ENCODE measurements around the gene SCN7A. TPM values are rescaled to one million over a fixed set of nuclear protein-coding genes. Genes with fewer than 3 reads are reported as not detected.
A peak's percentile ranks its signal among the peaks of the same experiment; 100 is the strongest.

SCN7A gene
- total and polyA plus RNA-seq, 2 of the 4 experiments (the other 2 are of a cell fraction) = 0.39 to 0.90 TPM

GRCh38 chr2:166373951-166374350, 120.1 kb downstream of the SCN7A start (continued):
- no peak for TF ChIP-seq RAD21 (IDR thresholded peaks at IDR 0.05; ENCODE audit: low read length)
- no peak for TF ChIP-seq NFE2L2 (IDR thresholded peaks at IDR 0.05; ENCODE audit: low read depth, low read length)

- dilution Hi-C loops (cut with HindIII; ENCODE audit: low sequenced_read_pairs, unreplicated experiment) = no loop called here
- Histone ChIP-seq H3K14ac (replicated peaks; ENCODE audit: low read depth, low read length) (peak overlapping the region; percentile 73; the same call in 1 of the 2 replicates), H4K8ac (ENCODE audit: low read depth in 2 of 2, low read length in 2 of 2) (peak overlapping the region in 1 of 2 experiments; percentile 64; a peak in 1 of 4 replicates), H3K27me3 (ENCODE audit: control insufficient read depth, insufficient read depth, low read length) (no peaks in the 10 kb centered on the region), H2AK9ac (replicated peaks; ENCODE audit: low read depth, low read length, poor library complexity) (no peak overlapping the region), H2BK15ac (ENCODE audit: low read depth, low read length) (no peak overlapping the region), H4K91ac (ENCODE audit: insufficient read depth, low read depth, low read length) (no peak overlapping the region), H3K4me1 (ENCODE audit: control insufficient read depth, insufficient read depth, low read length) (peaks cover 7% of the 10 kb centered on the region), H3K4me2 (ENCODE audit: low read depth, low read length) (peak overlapping the region; percentile 80; the same call in 1 of the 2 replicates), H3K23ac (ENCODE audit: low read depth, low read length) (no peak overlapping the region; the same call in 1 of the 2 replicates), H3K9ac (ENCODE audit: low read depth, low read length) (no peak overlapping the region), H3K9me3 (ENCODE audit: control insufficient read depth, insufficient read depth, low read length) (no peaks in the 10 kb centered on the region), H3K4me3 (ENCODE audit: insufficient read depth, low read depth, low read length) (no peak overlapping the region), H4K5ac (ENCODE audit: low read depth, low read length) (peak overlapping the region; percentile 46; the same call in 1 of the 2 replicates), H3K56ac (ENCODE audit: extremely low read depth, insufficient read depth, low read length) (no peak overlapping the region), H2BK120ac (ENCODE audit: low read depth, low read length) (no peak overlapping the region), H2AFZ (replicated peaks; ENCODE audit: low read length, poor library complexity) (no peak overlapping the region), H3K27ac (ENCODE audit: insufficient read depth, low read length) (no peak overlapping the region), H4K20me1 (ENCODE audit: insufficient read depth, low read length) (no peaks in the 10 kb centered on the region), H3K18ac (ENCODE audit: low read depth, low read length) (peak overlapping the region; percentile 97; the same call in 1 of the 2 replicates), H2BK20ac (ENCODE audit: low read depth, low read length) (no peak overlapping the region), H3K36me3 (ENCODE audit: control insufficient read depth, insufficient read depth, low read length) (no peaks in the 10 kb centered on the region), H3K9me1 (ENCODE audit: insufficient read depth, low read length) (no peaks in the 10 kb centered on the region; the same call in 1 of the 2 replicates), H2BK5ac (ENCODE audit: low read depth, low read length, poor library complexity, severe bottlenecking) (peak overlapping the region; percentile 96), H3K79me1 (ENCODE audit: low read depth in 1 of 2, low read length in 2 of 2) (peaks cover 7 to 28% of the 10 kb centered on the region in 2 experiments), H3K4ac (ENCODE audit: low read depth, low read length) (no peak overlapping the region; the same call in 1 of the 2 replicates), H2AK5ac (ENCODE audit: low read depth, low read length) (no peak overlapping the region; the same call in 1 of the 2 replicates)
- TF ChIP-seq MAFK (IDR thresholded peaks at IDR 0.05; ENCODE audit: low read depth, low read length) (no peak), CTCF (conservative IDR thresholded peaks at IDR 0.05; ENCODE audit: low read depth, low read length) (no peak), ELK1 (IDR thresholded peaks at IDR 0.05; ENCODE audit: borderline replicate concordance, low read depth, low read length) (no peak), NFE2L2 (IDR thresholded peaks at IDR 0.05; ENCODE audit: low read depth, low read length) (no peak), RCOR1 (IDR thresholded peaks at IDR 0.05; ENCODE audit: insufficient replicate concordance, low read length) (no peak), CEBPB (IDR thresholded peaks at IDR 0.05; ENCODE audit: low read depth, low read length) (no peak), USF2 (IDR thresholded peaks at IDR 0.05; ENCODE audit: low read depth, low read length) (no peak), MXI1 (IDR thresholded peaks at IDR 0.05; ENCODE audit: borderline replicate concordance, low read depth, low read length) (no peak), FOS (IDR thresholded peaks at IDR 0.05; ENCODE audit: low read depth, low read length) (no peak), SMC3 (IDR thresholded peaks at IDR 0.05; ENCODE audit: low read depth, low read length) (no peak), RAD21 (IDR thresholded peaks at IDR 0.05; ENCODE audit: low read length) (no peak), CHD1 (IDR thresholded peaks at IDR 0.05; ENCODE audit: low read depth, low read length) (no peak)
- DNase-seq (no peak), ATAC-seq (ENCODE audit: low read depth) (no peak)
- in situ Hi-C loops (cut with MboI; ENCODE audit: low sequenced_read_pairs) = no loop called here
- intact Hi-C loops (cut with micrococcal nuclease) = loop anchor here (5.0 kb wide), 1 partner anchor 81 kb away; no protein-coding TSS in a partner anchor
- ChIA-PET CTCF (no interaction called here), POLR2A (ENCODE audit: unreplicated experiment) (no interaction called here)
- BruUV-seq (replicated peaks) = no TSS peak
Observed at GRCh38 chr2:166373539-166373938, 120.5 kb downstream of the SCN7A start.
